ENCODE data around the gene SRGAP2C.
"Not testable (repeated sequence)": the region's sequence is repeated elsewhere in the genome, so short reads cannot be mapped to it uniquely, and the experiment has no call there.

DNA sequence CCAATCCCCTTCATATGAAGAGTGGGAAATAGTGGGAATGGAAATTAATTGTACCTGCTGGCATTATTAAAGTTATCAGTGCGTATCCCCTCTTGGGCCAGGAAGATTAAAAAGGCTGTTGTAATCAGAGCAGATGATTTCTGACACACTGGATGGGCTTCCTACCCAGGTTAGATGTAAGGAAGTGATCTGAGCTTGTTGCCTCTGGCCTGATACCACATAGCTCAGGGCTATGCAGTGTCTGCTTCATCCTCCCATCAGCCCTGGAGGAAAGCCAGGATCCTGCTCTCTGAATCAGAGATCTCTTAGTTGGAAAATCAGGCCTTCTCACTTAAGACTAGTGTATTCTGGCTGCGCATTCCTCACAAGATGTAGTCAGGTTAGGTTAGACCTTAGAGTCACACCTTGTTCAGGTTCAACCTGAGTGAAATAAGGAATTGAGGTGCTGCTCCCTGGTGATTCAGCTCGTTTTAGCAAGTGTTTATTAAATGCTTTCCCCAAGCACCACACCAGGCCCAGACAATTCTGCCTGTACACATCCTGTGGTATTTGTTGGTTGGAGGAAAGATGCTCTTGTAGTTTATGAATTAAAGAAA, 158.6 kb downstream of the SRGAP2C start:
- TF ChIP-seq, protein P1, sequence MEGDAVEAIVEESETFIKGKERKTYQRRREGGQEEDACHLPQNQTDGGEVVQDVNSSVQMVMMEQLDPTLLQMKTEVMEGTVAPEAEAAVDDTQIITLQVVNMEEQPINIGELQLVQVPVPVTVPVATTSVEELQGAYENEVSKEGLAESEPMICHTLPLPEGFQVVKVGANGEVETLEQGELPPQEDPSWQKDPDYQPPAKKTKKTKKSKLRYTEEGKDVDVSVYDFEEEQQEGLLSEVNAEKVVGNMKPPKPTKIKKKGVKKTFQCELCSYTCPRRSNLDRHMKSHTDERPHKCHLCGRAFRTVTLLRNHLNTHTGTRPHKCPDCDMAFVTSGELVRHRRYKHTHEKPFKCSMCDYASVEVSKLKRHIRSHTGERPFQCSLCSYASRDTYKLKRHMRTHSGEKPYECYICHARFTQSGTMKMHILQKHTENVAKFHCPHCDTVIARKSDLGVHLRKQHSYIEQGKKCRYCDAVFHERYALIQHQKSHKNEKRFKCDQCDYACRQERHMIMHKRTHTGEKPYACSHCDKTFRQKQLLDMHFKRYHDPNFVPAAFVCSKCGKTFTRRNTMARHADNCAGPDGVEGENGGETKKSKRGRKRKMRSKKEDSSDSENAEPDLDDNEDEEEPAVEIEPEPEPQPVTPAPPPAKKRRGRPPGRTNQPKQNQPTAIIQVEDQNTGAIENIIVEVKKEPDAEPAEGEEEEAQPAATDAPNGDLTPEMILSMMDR (IDR thresholded peaks at IDR 0.05; ENCODE audit: low read depth, low read length, missing input control), result not testable (repeated sequence)
- TF ChIP-seq SP1 (IDR thresholded peaks at IDR 0.05); FOXA1 (IDR thresholded peaks at IDR 0.05); GABPA (IDR thresholded peaks at IDR 0.05 in 1 of 2, conservative IDR thresholded peaks at IDR 0.05 in 1 of 2); JUND (IDR thresholded peaks at IDR 0.05); TAF1 (conservative IDR thresholded peaks at IDR 0.05): not testable (repeated sequence)
- TF ChIP-seq, protein P2, sequence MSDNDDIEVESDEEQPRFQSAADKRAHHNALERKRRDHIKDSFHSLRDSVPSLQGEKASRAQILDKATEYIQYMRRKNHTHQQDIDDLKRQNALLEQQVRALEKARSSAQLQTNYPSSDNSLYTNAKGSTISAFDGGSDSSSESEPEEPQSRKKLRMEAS (IDR thresholded peaks at IDR 0.05), result not testable (repeated sequence)
